GM21619 (cell line): Measurements from ENCODE around the gene PARVB.

Experiments used
- ATAC-seq: cut with Tn5 transposase; IDR thresholded peaks from one replicate; pipeline ENCODE4 v1.9.1; 2021; ENCODE audit not compliant: unreplicated experiment

PARVB gene

GRCh38 chr22:44192816-44193534, 168.9 kb downstream of the PARVB start:
- no peak for ATAC-seq

GRCh38 chr22:44193535-44193891, 169.4 kb downstream of the PARVB start:
- no peak for ATAC-seq

GRCh38 chr22:44194569-44194968, 170.5 kb downstream of the PARVB start:
- ATAC-seq, result no peak

GRCh38 chr22:44195189-44195871, 171.2 kb downstream of the PARVB start:
- ATAC-seq, result no peak

GRCh38 chr22:44196241-44196640, 172.1 kb downstream of the PARVB start:
- no peak for ATAC-seq

GRCh38 chr22:44196731-44197131, 172.6 kb downstream of the PARVB start:
- no peak for ATAC-seq

- no peak for ATAC-seq
Measured at GRCh38 chr22:44197271-44197670, 173.2 kb downstream of the PARVB start.

GRCh38 chr22:44199164-44199563, 175.1 kb downstream of the PARVB start:
- no peak for ATAC-seq

- no peak for ATAC-seq
Measured at GRCh38 chr22:44199866-44200265, 175.8 kb downstream of the PARVB start.

GRCh38 chr22:44200451-44200850, 176.3 kb downstream of the PARVB start:
- no peak for ATAC-seq

- no peak for ATAC-seq
Measured at GRCh38 chr22:44200855-44201550, 176.9 kb downstream of the PARVB start.

- ATAC-seq, result no peak
Measured at GRCh38 chr22:44201665-44202064, 177.6 kb downstream of the PARVB start.

- no peak for ATAC-seq
Measured at GRCh38 chr22:44202261-44202789, 178.2 kb downstream of the PARVB start.

- no peak for ATAC-seq
Measured at GRCh38 chr22:44203203-44203602, 179.1 kb downstream of the PARVB start.

- ATAC-seq, result no peak
Measured at GRCh38 chr22:44204739-44205515, 180.8 kb downstream of the PARVB start.

- ATAC-seq, result no peak
Measured at GRCh38 chr22:44205516-44206329, 181.6 kb downstream of the PARVB start.

- no peak for ATAC-seq
Measured at GRCh38 chr22:44206330-44206645, 182.2 kb downstream of the PARVB start.

- no peak for ATAC-seq
Measured at GRCh38 chr22:44206696-44207095, 182.6 kb downstream of the PARVB start.

GRCh38 chr22:44207173-44207980, 183.3 kb downstream of the PARVB start:
- ATAC-seq, result no peak

- no peak for ATAC-seq
Measured at GRCh38 chr22:44207981-44208317, 183.8 kb downstream of the PARVB start.
